ENCODE results near the gene RNF214.

RNF214 gene

DNA sequence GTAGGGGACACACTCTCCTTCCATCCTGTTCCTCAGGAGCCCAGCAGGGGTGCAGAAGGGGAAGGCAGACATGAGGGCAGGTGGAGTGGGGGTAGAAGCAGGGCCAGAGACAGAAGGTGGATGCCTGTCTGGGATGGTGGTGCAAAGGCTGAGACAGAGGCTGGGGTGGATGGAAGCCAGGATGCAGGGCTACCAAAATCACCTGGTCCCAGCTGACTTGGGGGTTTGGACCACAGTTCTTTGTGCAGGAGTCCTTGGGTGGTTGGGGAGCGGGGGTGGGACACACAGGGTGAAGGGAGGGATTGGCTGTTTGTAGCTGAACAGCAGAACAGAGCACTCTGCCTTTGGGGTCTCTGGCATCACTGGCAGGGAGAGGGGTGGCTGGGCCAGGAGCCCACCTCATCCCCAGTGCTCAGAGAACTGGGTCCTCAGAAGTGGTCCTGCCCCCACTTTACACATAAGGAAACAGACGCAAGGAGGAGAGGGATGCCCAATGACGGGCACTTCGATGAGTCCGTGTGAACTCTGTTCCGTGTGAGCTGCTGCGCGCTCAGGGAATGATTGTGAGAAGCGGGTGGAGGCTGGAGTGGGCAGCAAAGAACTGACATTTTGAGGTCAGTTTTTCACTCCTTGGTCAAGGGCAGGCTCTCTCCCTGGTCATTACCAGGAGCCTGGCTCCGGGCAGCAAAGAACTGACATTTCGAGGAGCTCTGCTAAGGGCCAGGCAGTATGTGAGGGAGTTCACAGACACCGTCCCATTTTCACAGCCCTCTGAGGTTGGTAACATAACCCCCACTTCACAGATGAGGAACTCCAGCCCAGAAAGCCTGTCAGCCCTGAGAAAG is 31.4 kb upstream of the RNF214 start:
- no peak for TF ChIP-seq EZH2phosphoT487 (IDR thresholded peaks at IDR 0.05; ENCODE audit: borderline replicate concordance)
- no peak for TF ChIP-seq CTCF (conservative IDR thresholded peaks at IDR 0.05; ENCODE audit: low read length)
- no peak overlapping the region for H2AFZ ChIP-seq (ENCODE audit: low read length)
- H3K36me3 ChIP-seq (ENCODE audit: insufficient read depth, low read length): peaks cover 10% of the 10 kb centered on the region; the same call in 1 of the 2 replicates
- H3K4me3 ChIP-seq (ENCODE audit: low read length, poor library complexity, severe bottlenecking): no peak overlapping the region
- no peak overlapping the region for H3K4me2 ChIP-seq (ENCODE audit: low read depth, low read length, poor library complexity, severe bottlenecking)
- no peaks in the 10 kb centered on the region for H3K79me2 ChIP-seq (ENCODE audit: insufficient read depth, low read length)
- no peaks in the 10 kb centered on the region for H3K9me3 ChIP-seq (ENCODE audit: insufficient read depth, low read depth, low read length)
- H3K9ac ChIP-seq (ENCODE audit: low read depth, low read length, poor library complexity, severe bottlenecking): no peak overlapping the region
- no peaks in the 10 kb centered on the region for H3F3A ChIP-seq (ENCODE audit: low read depth)
- no peaks in the 10 kb centered on the region for H4K20me1 ChIP-seq (ENCODE audit: insufficient read depth, low read length, poor library complexity, severe bottlenecking)
- no peaks in the 10 kb centered on the region for H3K4me1 ChIP-seq (ENCODE audit: insufficient read depth, low read length, poor library complexity, severe bottlenecking)
- no peaks in the 10 kb centered on the region for H3K27me3 ChIP-seq (ENCODE audit: insufficient read depth, low read length, poor library complexity, severe bottlenecking)
- H3K9me2 ChIP-seq (replicated peaks; ENCODE audit: low read depth, low read length): no peaks in the 10 kb centered on the region

- Histone ChIP-seq H3K4me3 (ENCODE audit: low read length, poor library complexity, severe bottlenecking) (no peak overlapping the region), H3F3A (ENCODE audit: low read depth) (no peaks in the 10 kb centered on the region), H3K4me2 (ENCODE audit: low read depth, low read length, poor library complexity, severe bottlenecking) (no peak overlapping the region), H3K79me2 (ENCODE audit: insufficient read depth, low read length) (no peaks in the 10 kb centered on the region), H4K20me1 (ENCODE audit: insufficient read depth, low read length, poor library complexity, severe bottlenecking) (no peaks in the 10 kb centered on the region), H3K9me2 (replicated peaks; ENCODE audit: low read depth, low read length) (no peaks in the 10 kb centered on the region), H3K4me1 (ENCODE audit: insufficient read depth, low read length, poor library complexity, severe bottlenecking) (no peaks in the 10 kb centered on the region), H3K36me3 (ENCODE audit: insufficient read depth, low read length) (peaks cover 10% of the 10 kb centered on the region; the same call in 1 of the 2 replicates), H3K9me3 (ENCODE audit: insufficient read depth, low read depth, low read length) (no peaks in the 10 kb centered on the region), H3K27me3 (ENCODE audit: insufficient read depth, low read length, poor library complexity, severe bottlenecking) (no peaks in the 10 kb centered on the region), H2AFZ (ENCODE audit: low read length) (no peak overlapping the region), H3K9ac (ENCODE audit: low read depth, low read length, poor library complexity, severe bottlenecking) (no peak overlapping the region)
- TF ChIP-seq CTCF (conservative IDR thresholded peaks at IDR 0.05; ENCODE audit: low read length): no peak
These were observed 30.7 kb upstream of the RNF214 start for GRCh38 chr11:117201658-117202305.

- no peaks in the 10 kb centered on the region for H3K9me3 ChIP-seq (ENCODE audit: insufficient read depth, low read depth, low read length)
- H3K4me1 ChIP-seq (ENCODE audit: insufficient read depth, low read length, poor library complexity, severe bottlenecking): no peaks in the 10 kb centered on the region
- no peaks in the 10 kb centered on the region for H3K79me2 ChIP-seq (ENCODE audit: insufficient read depth, low read length)
- H3K36me3 ChIP-seq (ENCODE audit: insufficient read depth, low read length): peaks cover 10% of the 10 kb centered on the region; the same call in 1 of the 2 replicates
- no peaks in the 10 kb centered on the region for H3K9me2 ChIP-seq (replicated peaks; ENCODE audit: low read depth, low read length)
- no peaks in the 10 kb centered on the region for H3K27me3 ChIP-seq (ENCODE audit: insufficient read depth, low read length, poor library complexity, severe bottlenecking)
- H3K4me2 ChIP-seq (ENCODE audit: low read depth, low read length, poor library complexity, severe bottlenecking): no peak overlapping the region
- TF ChIP-seq CTCF (conservative IDR thresholded peaks at IDR 0.05; ENCODE audit: low read length): no peak
- TF ChIP-seq EZH2phosphoT487 (IDR thresholded peaks at IDR 0.05; ENCODE audit: borderline replicate concordance): no peak
- H3K4me3 ChIP-seq (ENCODE audit: low read length, poor library complexity, severe bottlenecking): no peak overlapping the region
- no peak overlapping the region for H2AFZ ChIP-seq (ENCODE audit: low read length)
- H3F3A ChIP-seq (ENCODE audit: low read depth): no peaks in the 10 kb centered on the region
- H4K20me1 ChIP-seq (ENCODE audit: insufficient read depth, low read length, poor library complexity, severe bottlenecking): no peaks in the 10 kb centered on the region
- H3K9ac ChIP-seq (ENCODE audit: low read depth, low read length, poor library complexity, severe bottlenecking): no peak overlapping the region
These were observed 29.9 kb upstream of the RNF214 start for GRCh38 chr11:117202386-117203068.
